GM12865 (cell line): ENCODE data around the gene ADGRB2.
A peak's percentile ranks its signal among the peaks of the same experiment; 100 is the strongest.

Source experiments
- DNase-seq: peaks from one replicate; pipeline ENCODE4 v3.0.0; 2010; ENCODE audit warnings: low read depth
- H3K4me3 ChIP-seq: 2 replicates; pipeline ENCODE4 v1.5.1; 2011; ENCODE audit warnings: mild to moderate bottlenecking, low read depth, low read length, control low read depth
- CTCF ChIP-seq: IDR thresholded peaks from 2 replicates; pipeline ENCODE4 v1.5.1; 2011; ENCODE audit warnings: low read length, control low read depth, low read depth, inconsistent platforms; ENCODE audit not compliant: insufficient read depth; ENCODE audit errors: missing control alignments

ADGRB2 gene

GRCh38 chr1:31750858-31751510, 13.2 kb downstream of the ADGRB2 start:
- peak; percentile 13 for DNase-seq
- H3K4me3 ChIP-seq, result no peak overlapping the region
- TF ChIP-seq CTCF, result no peak

- TF ChIP-seq CTCF, result no peak
- no peak for DNase-seq
- no peak overlapping the region for H3K4me3 ChIP-seq
Measured at GRCh38 chr1:31749785-31750735, 14.1 kb downstream of the ADGRB2 start.

- no peak for TF ChIP-seq CTCF
- H3K4me3 ChIP-seq, result no peak overlapping the region
- DNase-seq, result no peak
Measured at GRCh38 chr1:31748365-31748764, 15.8 kb downstream of the ADGRB2 start.

- H3K4me3 ChIP-seq, result no peak overlapping the region
- no peak for DNase-seq
- no peak for TF ChIP-seq CTCF
Measured at GRCh38 chr1:31747304-31747703, 16.8 kb downstream of the ADGRB2 start.

GRCh38 chr1:31746687-31747086, 17.5 kb downstream of the ADGRB2 start:
- H3K4me3 ChIP-seq, result no peak overlapping the region
- DNase-seq, result no peak
- no peak for TF ChIP-seq CTCF

GRCh38 chr1:31745946-31746670, 18.0 kb downstream of the ADGRB2 start:
- H3K4me3 ChIP-seq, result no peak overlapping the region
- no peak for DNase-seq
- no peak for TF ChIP-seq CTCF
